Activated T-helper 17 cell treated with anti-CD3 and anti-CD28 coated beads, Interleukin-2, amount 50 U/mL, for 72 hours (primary cell): ENCODE measurements around the gene DSP. TPM values are rescaled to one million over a fixed set of nuclear protein-coding genes. Genes with fewer than 3 reads are reported as not detected.
A peak's percentile ranks its signal among the peaks of the same experiment; 100 is the strongest.

Experiments
- ATAC-seq: fragments of 150-1000 bp; cut with Tn5 transposase; replicated peaks from 2 replicates; pipeline ENCODE4 v1.10.0; 2021; ENCODE audit warnings: mild to moderate bottlenecking, moderate library complexity
- H3K27ac Mint-ChIP-seq: one replicate; pipeline ENCODE4 v1.8.0; 2022; ENCODE audit warnings: mixed read lengths
- H3K27me3 Mint-ChIP-seq: one replicate; pipeline ENCODE4 v1.8.0; 2022; ENCODE audit warnings: mixed read lengths
- H3K36me3 Mint-ChIP-seq: one replicate; pipeline ENCODE4 v1.8.0; 2022; ENCODE audit warnings: low read depth, mild to moderate bottlenecking, mixed read lengths
- H3K4me1 Mint-ChIP-seq: one replicate; pipeline ENCODE4 v1.8.0; 2022; ENCODE audit warnings: mixed read lengths
- H3K4me3 Mint-ChIP-seq: one replicate; pipeline ENCODE4 v1.8.0; 2022; ENCODE audit warnings: mild to moderate bottlenecking, mixed read lengths
- H3K9me3 Mint-ChIP-seq: one replicate; pipeline ENCODE4 v1.8.0; 2022; ENCODE audit warnings: mixed read lengths
- total RNA-seq, 2 donors: library from RNA; stranded (reverse); gene quantifications; one replicate each; pipeline ENCODE4 v1.2.3, GENCODE V29; 2022

The DSP gene
- total RNA-seq, 2 donors from 2014 or later: 0.05 TPM; not detected in 1

- ATAC-seq: no peak
- Mint-ChIP-seq H3K4me3 (no peak overlapping the region), H3K27me3 (no peaks in the 10 kb centered on the region), H3K27ac (no peak overlapping the region), H3K9me3 (no peaks in the 10 kb centered on the region), H3K4me1 (peaks cover 25% of the 10 kb centered on the region), H3K36me3 (peaks cover 25% of the 10 kb centered on the region)
Measured at GRCh38 chr6:7588506-7588905, 47.0 kb downstream of the DSP start.

GRCh38 chr6:7589221-7589620 lies 47.8 kb downstream of the DSP start:
- H3K27ac Mint-ChIP-seq: peak overlapping the region; percentile 96
- peak overlapping the region; percentile 84 for H3K4me3 Mint-ChIP-seq
- no peaks in the 10 kb centered on the region for H3K27me3 Mint-ChIP-seq
- no peaks in the 10 kb centered on the region for H3K9me3 Mint-ChIP-seq
- peaks cover 30% of the 10 kb centered on the region for H3K36me3 Mint-ChIP-seq
- no peak for ATAC-seq
- peaks cover 25% of the 10 kb centered on the region for H3K4me1 Mint-ChIP-seq

GRCh38 chr6:7589949-7590917 lies 48.8 kb downstream of the DSP start, which contains the start of gene SNRNP48:
TSS of gene SNRNP48 (plus strand) at chr6:7590198. CDS start at chr6:7590258, 60 bp downstream.
- peaks cover 25% of the 10 kb centered on the region for H3K4me1 Mint-ChIP-seq
- H3K27ac Mint-ChIP-seq: peak within 1 kb of the TSS; percentile 96
- peaks cover 39% of the 10 kb centered on the region for H3K36me3 Mint-ChIP-seq
- peak within 1 kb of the TSS; percentile 84 for H3K4me3 Mint-ChIP-seq
- H3K9me3 Mint-ChIP-seq: no peaks in the 10 kb centered on the region
- H3K27me3 Mint-ChIP-seq: no peaks in the 10 kb centered on the region
- peak; percentile 100 for ATAC-seq

- H3K27ac Mint-ChIP-seq: peak overlapping the region; percentile 96
- peaks cover 25% of the 10 kb centered on the region for H3K4me1 Mint-ChIP-seq
- H3K4me3 Mint-ChIP-seq: peak overlapping the region; percentile 84
- peaks cover 46% of the 10 kb centered on the region for H3K36me3 Mint-ChIP-seq
- no peaks in the 10 kb centered on the region for H3K9me3 Mint-ChIP-seq
- no peak for ATAC-seq
- H3K27me3 Mint-ChIP-seq: no peaks in the 10 kb centered on the region
Measured at GRCh38 chr6:7590918-7591302, 49.4 kb downstream of the DSP start.

- Mint-ChIP-seq H3K4me1 (peaks cover 25% of the 10 kb centered on the region), H3K36me3 (peaks cover 54% of the 10 kb centered on the region), H3K4me3 (peak overlapping the region; percentile 84), H3K27me3 (no peaks in the 10 kb centered on the region), H3K27ac (peak overlapping the region; percentile 42), H3K9me3 (no peaks in the 10 kb centered on the region)
- ATAC-seq: no peak
Measured at GRCh38 chr6:7591770-7592169, 50.3 kb downstream of the DSP start.

- Mint-ChIP-seq H3K36me3 (peaks cover 69% of the 10 kb centered on the region), H3K27ac (peak overlapping the region; percentile 12), H3K27me3 (no peaks in the 10 kb centered on the region), H3K9me3 (no peaks in the 10 kb centered on the region), H3K4me1 (peaks cover 25% of the 10 kb centered on the region), H3K4me3 (no peak overlapping the region)
- no peak for ATAC-seq
Measured at GRCh38 chr6:7593229-7593628, 51.8 kb downstream of the DSP start.

GRCh38 chr6:7594579-7595125 lies 53.2 kb downstream of the DSP start:
- no peak overlapping the region for H3K27ac Mint-ChIP-seq
- no peak overlapping the region for H3K4me3 Mint-ChIP-seq
- no peaks in the 10 kb centered on the region for H3K9me3 Mint-ChIP-seq
- H3K4me1 Mint-ChIP-seq: peaks cover 25% of the 10 kb centered on the region
- H3K36me3 Mint-ChIP-seq: peaks cover 82% of the 10 kb centered on the region
- no peaks in the 10 kb centered on the region for H3K27me3 Mint-ChIP-seq
- no peak for ATAC-seq

- H3K36me3 Mint-ChIP-seq: peaks cover 97% of the 10 kb centered on the region
- no peaks in the 10 kb centered on the region for H3K27me3 Mint-ChIP-seq
- peak; percentile 17 for ATAC-seq
- no peaks in the 10 kb centered on the region for H3K9me3 Mint-ChIP-seq
- H3K27ac Mint-ChIP-seq: peak overlapping the region; percentile 65
- peak overlapping the region; percentile 30 for H3K4me3 Mint-ChIP-seq
- peaks cover 12% of the 10 kb centered on the region for H3K4me1 Mint-ChIP-seq
Measured at GRCh38 chr6:7604003-7604402, 62.5 kb downstream of the DSP start.

GRCh38 chr6:7604506-7604905 lies 63.0 kb downstream of the DSP start:
- Mint-ChIP-seq H3K4me3 (peak overlapping the region; percentile 30), H3K4me1 (peaks cover 12% of the 10 kb centered on the region), H3K27ac (peak overlapping the region; percentile 65), H3K9me3 (no peaks in the 10 kb centered on the region), H3K36me3 (peaks cover 92% of the 10 kb centered on the region), H3K27me3 (no peaks in the 10 kb centered on the region)
- ATAC-seq: peak; percentile 99

GRCh38 chr6:7615611-7616383 lies 74.3 kb downstream of the DSP start:
- Mint-ChIP-seq H3K9me3 (no peaks in the 10 kb centered on the region), H3K4me3 (no peak overlapping the region), H3K4me1 (peaks cover 14% of the 10 kb centered on the region), H3K36me3 (peaks cover 22% of the 10 kb centered on the region), H3K27me3 (peaks cover 7% of the 10 kb centered on the region), H3K27ac (no peak overlapping the region)
- ATAC-seq: peak; percentile 52

- Mint-ChIP-seq H3K36me3 (peaks cover 2% of the 10 kb centered on the region), H3K27me3 (peaks cover 7% of the 10 kb centered on the region), H3K4me3 (no peak overlapping the region), H3K4me1 (peaks cover 14% of the 10 kb centered on the region), H3K27ac (no peak overlapping the region), H3K9me3 (no peaks in the 10 kb centered on the region)
- ATAC-seq: peak; percentile 66
Measured at GRCh38 chr6:7617801-7618764, 76.6 kb downstream of the DSP start.

GRCh38 chr6:7621761-7622160 lies 80.3 kb downstream of the DSP start:
- H3K9me3 Mint-ChIP-seq: no peaks in the 10 kb centered on the region
- H3K27me3 Mint-ChIP-seq: peaks cover 12% of the 10 kb centered on the region
- H3K4me3 Mint-ChIP-seq: no peak overlapping the region
- peaks cover 7% of the 10 kb centered on the region for H3K4me1 Mint-ChIP-seq
- no peak for ATAC-seq
- no peaks in the 10 kb centered on the region for H3K36me3 Mint-ChIP-seq
- H3K27ac Mint-ChIP-seq: no peak overlapping the region

GRCh38 chr6:7624796-7625710 lies 83.6 kb downstream of the DSP start:
- ATAC-seq: no peak
- Mint-ChIP-seq H3K27ac (no peak overlapping the region), H3K4me1 (no peaks in the 10 kb centered on the region), H3K9me3 (no peaks in the 10 kb centered on the region), H3K27me3 (peaks cover 15% of the 10 kb centered on the region), H3K4me3 (no peak overlapping the region), H3K36me3 (no peaks in the 10 kb centered on the region)
